Heart left ventricle (tissue), 13 donors: Measurements from ENCODE around the gene SLC2A9.

Experiments
- POLR2A ChIP-seq, 2 donors: fragments of 450-650 bp; IDR thresholded peaks; one replicate each; pipeline ENCODE4 v1.6.1; 2017; ENCODE audit warnings: antibody characterized with exemption in 2 of 2, mild to moderate bottlenecking in 2 of 2, moderate library complexity in 2 of 2
- TF ChIP-seq, protein P1 (sequence below), 12 donors: fragments of 200-600 bp; sonication (generic) in 4 of 12; IDR thresholded peaks; one replicate each; pipeline versions ENCODE4 v1.5.0 to v1.8.0; 2018 to 2022; ENCODE audit warnings: antibody characterized with exemption in 12 of 12, mild to moderate bottlenecking in 5 of 12
- donor health status: ischemic (EF 13 %, LVEDD 7.1; RV severe dilation, severe dysfunction).
- donor health status: DM: no; HTN: yes; CAD: no.
- donor health status: DM: no; HTN: no; CAD: no.
- donor health status: ischemic (EF 25% LVEDD 6.9; RV normal size, moderate dysfunction).
- donor health status: ischemic (EF 25% LVEDD 5.7; RV mildly dilated, moderate dysfunction).
- donor health status: ischemic (EF 35%, LVEDD 5.7; RV mildly dilated, moderate dysfunction).
- donor health status: nonischemic (EF 11% LVEDD 7.7; RV severe dilation, severe dysfunction).
- donor health status: DM: yes; HTN: yes; CAD: no.
- donor health status: PGD.
- donor health status: ischemic (EF 29% LVEDD 5.4; RV normal size, mild dysfunction).
- donor health status: nonischemic (EF 23%, LVEDD 6.1; RV moderate dilation, normal function).

GRCh38 chr4:9983211-9983610, 38.1 kb downstream of the SLC2A9 start:
- TF ChIP-seq, protein P1, sequence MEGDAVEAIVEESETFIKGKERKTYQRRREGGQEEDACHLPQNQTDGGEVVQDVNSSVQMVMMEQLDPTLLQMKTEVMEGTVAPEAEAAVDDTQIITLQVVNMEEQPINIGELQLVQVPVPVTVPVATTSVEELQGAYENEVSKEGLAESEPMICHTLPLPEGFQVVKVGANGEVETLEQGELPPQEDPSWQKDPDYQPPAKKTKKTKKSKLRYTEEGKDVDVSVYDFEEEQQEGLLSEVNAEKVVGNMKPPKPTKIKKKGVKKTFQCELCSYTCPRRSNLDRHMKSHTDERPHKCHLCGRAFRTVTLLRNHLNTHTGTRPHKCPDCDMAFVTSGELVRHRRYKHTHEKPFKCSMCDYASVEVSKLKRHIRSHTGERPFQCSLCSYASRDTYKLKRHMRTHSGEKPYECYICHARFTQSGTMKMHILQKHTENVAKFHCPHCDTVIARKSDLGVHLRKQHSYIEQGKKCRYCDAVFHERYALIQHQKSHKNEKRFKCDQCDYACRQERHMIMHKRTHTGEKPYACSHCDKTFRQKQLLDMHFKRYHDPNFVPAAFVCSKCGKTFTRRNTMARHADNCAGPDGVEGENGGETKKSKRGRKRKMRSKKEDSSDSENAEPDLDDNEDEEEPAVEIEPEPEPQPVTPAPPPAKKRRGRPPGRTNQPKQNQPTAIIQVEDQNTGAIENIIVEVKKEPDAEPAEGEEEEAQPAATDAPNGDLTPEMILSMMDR (IDR thresholded peaks at IDR 0.05): no peak
- TF ChIP-seq POLR2A (IDR thresholded peaks at IDR 0.05): no peak
